HG03066 (cell line): ENCODE measurements around the gene GSTT4.
"Not testable (repeated sequence)": the region's sequence is repeated elsewhere in the genome, so short reads cannot be mapped to it uniquely, and the experiment has no call there.

ENCODE experiments used
- ATAC-seq: cut with Tn5 transposase; IDR thresholded peaks from one replicate; pipeline ENCODE4 v1.9.1; 2021; ENCODE audit warnings: low read depth; ENCODE audit not compliant: unreplicated experiment

The GSTT4 gene

DNA sequence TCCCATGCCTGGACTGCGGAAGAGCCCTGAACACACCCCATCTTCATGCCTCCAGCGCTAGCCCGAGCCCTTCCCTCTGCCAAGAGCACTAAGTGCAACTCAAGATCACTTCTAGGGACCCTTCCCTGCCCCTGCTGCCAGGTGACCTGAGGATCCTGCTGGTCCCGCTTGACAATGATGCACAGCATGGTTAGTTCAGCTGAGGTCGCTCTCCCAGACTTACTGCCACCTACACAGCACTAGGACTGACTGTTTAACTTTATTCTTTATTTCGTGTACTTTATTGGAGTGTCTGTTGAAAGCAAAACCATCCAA, 50.3 kb downstream of the GSTT4 start:
- not testable (repeated sequence) for ATAC-seq

DNA sequence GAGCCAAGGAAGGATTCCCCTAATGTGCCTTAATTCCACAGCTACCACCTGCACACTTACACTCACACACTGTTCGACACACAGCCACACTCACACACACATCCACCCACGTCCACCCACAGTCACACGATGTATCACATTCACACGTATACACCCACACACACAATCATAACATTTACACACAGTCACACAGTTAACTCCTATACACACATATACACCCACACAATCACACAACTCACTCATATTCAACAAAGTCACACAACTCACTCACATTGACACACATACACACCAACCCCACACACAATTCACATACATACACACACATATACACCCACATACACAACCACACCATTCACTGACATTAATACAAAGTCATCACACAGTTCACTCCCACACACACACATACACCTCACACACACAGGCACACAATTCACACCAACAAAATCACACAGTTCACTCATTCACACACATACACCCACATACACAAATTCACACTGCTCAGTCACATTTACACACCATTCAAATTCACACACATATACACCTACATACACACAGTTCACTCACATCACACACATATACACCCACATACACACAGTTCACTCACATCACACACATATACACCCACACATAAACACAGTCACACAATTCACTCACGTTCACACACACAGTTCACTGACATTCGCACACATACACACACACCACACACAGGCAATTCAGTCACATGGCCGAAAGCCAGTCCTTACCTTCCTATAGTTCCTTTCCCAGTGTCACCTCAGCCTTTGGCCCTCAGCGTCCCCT, 50.9 kb downstream of the GSTT4 start:
- not testable (repeated sequence) for ATAC-seq

DNA sequence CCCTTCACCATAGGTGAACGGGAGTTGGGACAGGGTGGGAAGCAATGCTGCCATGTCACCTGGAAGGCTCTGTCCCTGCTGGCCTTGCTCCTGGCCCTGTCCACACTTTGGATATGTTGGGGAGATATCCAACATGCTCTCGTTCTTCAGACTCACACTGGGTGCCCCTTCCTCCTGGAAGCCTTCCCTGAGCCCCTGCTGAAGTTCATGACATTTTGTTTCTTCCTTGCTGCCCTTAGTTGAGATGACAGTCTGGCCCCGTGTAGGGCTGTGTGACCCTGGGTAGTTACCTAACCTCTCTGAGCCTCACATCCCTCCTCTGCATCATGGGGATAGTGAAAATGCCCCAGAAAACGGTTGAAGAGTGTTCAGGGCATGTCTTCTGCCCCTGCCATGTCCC, 51.8 kb downstream of the GSTT4 start:
- not testable (repeated sequence) for ATAC-seq

DNA sequence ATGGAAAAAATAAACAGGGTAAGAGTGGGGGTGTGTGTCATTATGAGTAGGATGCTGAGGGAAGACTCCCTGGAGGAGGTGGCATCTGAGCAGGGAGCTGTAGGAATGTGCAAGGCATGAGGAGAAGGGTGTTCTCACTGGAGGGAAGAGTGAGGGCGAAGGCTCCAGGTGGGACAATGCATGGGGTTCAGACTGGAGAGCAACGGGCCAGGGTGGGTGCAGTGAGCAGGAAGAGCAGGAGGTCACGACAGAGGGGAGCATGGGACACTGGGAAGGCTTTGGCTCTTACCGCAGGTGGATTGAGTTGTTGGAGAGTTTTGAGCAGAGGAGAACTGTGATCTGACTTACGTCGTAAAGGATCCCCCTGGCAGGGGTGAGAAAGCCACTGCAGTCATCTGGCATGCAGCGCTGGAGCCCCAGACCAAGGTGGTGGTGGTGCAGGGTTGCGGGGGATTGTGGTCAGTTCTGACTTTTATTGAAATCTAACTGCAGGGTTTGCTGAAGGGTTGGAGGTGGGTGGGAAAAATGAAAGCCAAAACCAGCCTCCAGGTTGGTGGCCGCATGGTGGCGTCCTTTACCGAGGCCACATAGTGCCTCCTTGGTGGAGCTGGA, 52.4 kb downstream of the GSTT4 start:
- ATAC-seq = not testable (repeated sequence)

DNA sequence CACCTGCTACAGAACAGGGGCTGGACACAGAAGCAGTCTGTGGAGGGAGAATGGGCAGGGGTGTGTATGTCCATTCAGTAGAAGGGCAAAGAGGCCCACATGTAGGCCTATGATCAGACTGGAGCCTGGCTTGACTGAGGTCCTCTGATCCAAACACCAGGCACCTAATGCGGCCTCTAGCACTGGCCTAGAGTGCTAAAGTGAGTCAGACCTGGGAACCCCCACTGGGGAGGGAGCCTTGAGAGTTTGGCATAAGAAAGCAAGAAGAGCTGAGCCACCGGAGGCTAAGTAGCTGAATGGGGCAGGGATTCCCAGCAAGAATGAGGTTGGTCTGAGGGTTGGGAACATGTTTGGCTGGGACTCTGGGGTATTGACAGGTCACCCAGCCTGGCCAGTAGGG, 53.9 kb downstream of the GSTT4 start:
- ATAC-seq = not testable (repeated sequence)

DNA sequence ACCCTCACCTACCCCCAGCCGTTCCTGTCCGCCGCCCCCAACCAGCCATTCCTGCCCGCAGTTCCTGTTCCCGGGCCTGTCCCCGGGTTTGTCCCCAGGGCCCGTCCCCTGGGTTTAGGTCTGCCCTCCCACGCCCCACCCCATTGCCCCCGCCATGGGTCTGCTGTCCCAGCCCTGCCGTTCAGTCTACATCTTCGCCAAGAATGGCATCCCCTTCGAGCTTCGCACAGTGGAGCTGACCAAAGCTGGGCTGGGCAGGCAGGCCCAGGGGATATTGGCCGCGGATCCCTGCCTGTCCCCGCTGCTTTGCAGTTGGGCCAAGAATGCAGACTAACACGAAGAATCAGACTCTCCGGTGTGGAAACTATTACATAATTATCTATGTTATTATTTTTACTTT, 55.5 kb downstream of the GSTT4 start:
- not testable (repeated sequence) for ATAC-seq
